GM12878 (cell line): ENCODE data around the gene CALN1. TPM values are rescaled to one million over a fixed set of nuclear protein-coding genes. Genes with fewer than 3 reads are reported as not detected.

Experiments
- ATAC-seq: fragments of 200-7000 bp; cut with Tn5 transposase; 3 replicates; pipeline ENCODE4 v1.9.1; 2020; ENCODE audit warnings: mild to moderate bottlenecking, moderate library complexity
- BruUV-seq: library from RNA; stranded (reverse); fragments of 400-500 nt; replicated peaks from 2 replicates; lab custom pipeline; 2021; lab: Mats Ljungman, UMichigan
- CTCF ChIA-PET: fragments of 300-600 bp; sonication (Branson Sonifier 250); formaldehyde crosslinking; extraction: SDS; loops from one replicate; lab custom pipeline; 2021; ENCODE audit warnings: inconsistent platforms; lab: Yijun Ruan, JAX
- POLR2A ChIA-PET: fragments of 350-600 bp; formaldehyde crosslinking; extraction: SDS; loops from one replicate; lab custom pipeline; 2021; ENCODE audit warnings: inconsistent platforms; lab: Charles Lee
- RAD21 ChIA-PET: fragments of 300-600 bp; sonication (Branson Sonifier 250); formaldehyde crosslinking; loops from one replicate; lab custom pipeline; 2023; ENCODE audit warnings: antibody characterized with exemption; ENCODE audit not compliant: unreplicated experiment; lab: Charles Lee
- SMC1A ChIA-PET: fragments of 300-600 bp; sonication (Branson Sonifier 250); formaldehyde crosslinking; loops from one replicate; lab custom pipeline; 2023; ENCODE audit not compliant: unreplicated experiment, uncharacterized antibody; lab: Charles Lee
- DNase-seq: peaks from one replicate; pipeline ENCODE4 v3.0.0-alpha.2; 2011; ENCODE audit warnings: low read depth, low spot score
- FAIRE-seq: peaks from 3 replicates; lab custom pipeline; 2011; peaks lifted over from hg19 to GRCh38; lab: Jason Lieb, UNC
- H2AFZ ChIP-seq: 2 replicates; pipeline ENCODE4 v1.6.0; 2011; ENCODE audit warnings: low read depth, low read length, control low read depth; ENCODE audit not compliant: control insufficient read depth
- H3K27ac ChIP-seq: 2 replicates; pipeline ENCODE4 v1.5.1; 2011; ENCODE audit warnings: control low read depth; ENCODE audit not compliant: control insufficient read depth, insufficient read depth
- H3K27me3 ChIP-seq, 2 experiments: replicated peaks in 1 of 2; 2 replicates each; pipeline versions ENCODE4 v1.6.0 to v1.6.1; 2011; ENCODE audit warnings: low read length in 1 of 2; ENCODE audit not compliant: control insufficient read depth in 2 of 2, insufficient read depth in 2 of 2
- H3K36me3 ChIP-seq, 2 experiments: 2 replicates each; pipeline ENCODE4 v1.5.1; 2011; ENCODE audit warnings: low read length in 1 of 2; ENCODE audit not compliant: control insufficient read depth in 2 of 2, insufficient read depth in 2 of 2
- H3K4me1 ChIP-seq: 2 replicates; pipeline ENCODE4 v1.6.1; 2011; ENCODE audit warnings: mild to moderate bottlenecking, low read length, moderate library complexity, mixed read lengths; ENCODE audit not compliant: control insufficient read depth, insufficient read depth
- H3K4me2 ChIP-seq: 2 replicates; pipeline ENCODE4 v1.6.0; 2011; ENCODE audit warnings: control low read depth; ENCODE audit not compliant: control insufficient read depth, insufficient read depth
- H3K4me3 ChIP-seq: fragments of 200-600 bp; sonication (generic); 2 replicates; pipeline ENCODE4 v1.5.1; 2016
- H3K79me2 ChIP-seq: 2 replicates; pipeline ENCODE4 v1.6.0; 2011; ENCODE audit warnings: low read length; ENCODE audit not compliant: control insufficient read depth, insufficient read depth
- H3K9ac ChIP-seq: 2 replicates; pipeline ENCODE4 v1.8.0; 2011; ENCODE audit warnings: low read length, control low read depth, mixed read lengths; ENCODE audit not compliant: control insufficient read depth, insufficient read depth
- H3K9me3 ChIP-seq: replicated peaks from 3 replicates; pipeline ENCODE4 v1.5.1; 2011; ENCODE audit warnings: mild to moderate bottlenecking, low read length; ENCODE audit not compliant: control insufficient read depth, insufficient read depth
- H4K20me1 ChIP-seq: 2 replicates; pipeline ENCODE4 v1.6.0; 2011; ENCODE audit not compliant: control insufficient read depth, insufficient read depth
- CBX3 ChIP-seq: fragments of 200-600 bp; sonication (generic); IDR thresholded peaks from 2 replicates; pipeline ENCODE4 v1.6.1; 2016; ENCODE audit warnings: low read depth, borderline replicate concordance
- CTCF ChIP-seq, 3 experiments: IDR thresholded peaks in 2 of 3; conservative IDR thresholded peaks in 1 of 3; 2 replicates each; pipeline ENCODE4 v1.5.1; 2011; ENCODE audit warnings: low read depth in 3 of 3, low read length in 3 of 3, mild to moderate bottlenecking in 3 of 3, control low read depth in 2 of 3, moderate library complexity in 2 of 3, inconsistent platforms in 1 of 3, mixed read lengths in 1 of 3; ENCODE audit not compliant: control insufficient read depth in 2 of 3, insufficient read depth in 1 of 3; ENCODE audit errors: extremely low read depth in 1 of 3
- IKZF2 ChIP-seq, 2 experiments: fragments of 450-650 bp; IDR thresholded peaks; 2 replicates each; pipeline ENCODE4 v1.6.1; 2017; ENCODE audit warnings: mild to moderate bottlenecking in 2 of 2, moderate library complexity in 2 of 2
- IRF4 ChIP-seq: IDR thresholded peaks from 2 replicates; pipeline ENCODE4 v1.6.1; 2011; ENCODE audit warnings: low read depth, low read length
- LARP7 ChIP-seq: fragments of 450-650 bp; IDR thresholded peaks from 2 replicates; pipeline ENCODE4 v1.6.1; 2017; ENCODE audit warnings: mild to moderate bottlenecking
- MEF2B ChIP-seq: fragments of 450-650 bp; IDR thresholded peaks from 2 replicates; pipeline ENCODE4 v1.6.1; 2018; ENCODE audit warnings: mild to moderate bottlenecking, moderate library complexity; ENCODE audit not compliant: partially characterized antibody, poor library complexity, severe bottlenecking
- MYB ChIP-seq: fragments of 150-350 bp; IDR thresholded peaks from 2 replicates; pipeline ENCODE4 v1.6.1; 2014; ENCODE audit warnings: mild to moderate bottlenecking, low read depth, low read length, borderline replicate concordance
- NBN ChIP-seq: fragments of 450-650 bp; IDR thresholded peaks from 2 replicates; pipeline ENCODE4 v1.6.1; 2016
- NR2F1 ChIP-seq: fragments of 450-650 bp; conservative IDR thresholded peaks from 2 replicates; pipeline ENCODE4 v1.6.1; 2017; ENCODE audit warnings: mild to moderate bottlenecking
- RUNX3 ChIP-seq: IDR thresholded peaks from 2 replicates; pipeline ENCODE4 v1.6.1; 2012; ENCODE audit warnings: low read length, inconsistent platforms
- SREBF2 ChIP-seq: IDR thresholded peaks from 2 replicates; pipeline ENCODE4 v1.6.1; 2012; ENCODE audit warnings: mild to moderate bottlenecking, low read length
- TBL1XR1 ChIP-seq: IDR thresholded peaks from 2 replicates; pipeline ENCODE4 v1.6.1; 2012; ENCODE audit warnings: low read depth, low read length, improper control_type of control experiment
- WRNIP1 ChIP-seq: IDR thresholded peaks from 2 replicates; pipeline ENCODE4 v1.6.1; 2011; ENCODE audit warnings: low read depth, low read length, improper control_type of control experiment, borderline replicate concordance
- ZNF217 ChIP-seq: fragments of 450-650 bp; IDR thresholded peaks from 2 replicates; pipeline ENCODE4 v1.6.1; 2017; ENCODE audit warnings: antibody characterized with exemption, mild to moderate bottlenecking
- WGBS: methylation state at CpG from one replicate; pipeline ENCODE4 v1.1.6; 2016; ENCODE audit warnings: low lambda C conversion rate; ENCODE audit not compliant: insufficient replicate concordance, insufficient coverage; ENCODE audit errors: missing lambda C conversion rate; 5-methylcytosine and 5-hydroxymethylcytosine counted together
- in situ Hi-C: fragments of 300-500 bp; cut with MboI; formaldehyde crosslinking; loops from 9 replicates; pipeline ENCODE4 v1.14.3; 2018; ENCODE audit warnings: mixed read lengths
- intact Hi-C: fragments of 100-400 bp; cut with micrococcal nuclease; formaldehyde crosslinking; loops from one replicate; pipeline ENCODE4 v1.14.2; 2022; ENCODE audit not compliant: unreplicated experiment
- polyA plus RNA-seq, 11 experiments: library from polyadenylated mRNA; depleted of rRNA in 4 of 11; unstranded in 6 of 11; stranded (reverse) in 5 of 11; fragments of >200 nt; fragmentation: Nextera tagmentation in 4 of 11; fragmentation: Illumina TruSeq in 1 of 11; extraction: Ambion mirVana in 4 of 11; extraction: Trizol in 1 of 11; gene quantifications; 1 replicate in 1 of 11; 2 replicates in 10 of 11; pipeline versions ENCODE4 v1.2.1 to v1.2.3, GENCODE V29; 2011 to 2016; ENCODE audit warnings: inconsistent platforms in 2 of 11, missing spikeins in 2 of 11, low read depth in 1 of 11
- total RNA-seq, 4 experiments: library from RNA; depleted of rRNA in 3 of 4; stranded (reverse); fragments of >200 nt in 3 of 4; fragmentation: Illumina TruSeq in 1 of 4; extraction: Trizol in 1 of 4; gene quantifications; 2 replicates each; pipeline versions ENCODE4 v1.2.1 to v1.2.3, GENCODE V29; 2013 to 2021
- TF ChIP-seq, protein P1 (sequence below): IDR thresholded peaks from 2 replicates; pipeline ENCODE4 v1.6.1; 2011; ENCODE audit warnings: borderline replicate concordance, low read depth, mild to moderate bottlenecking, moderate library complexity, mixed read lengths, low read length; ENCODE audit not compliant: insufficient read depth; ENCODE audit errors: extremely low read length

Gene CALN1
- total and polyA plus RNA-seq, 10 of the 15 experiments (the other 5 are each of a cell fraction or from before 2014, with no cell fraction given), result 0.48 to 15.3 (median 1.6) TPM

DNA sequence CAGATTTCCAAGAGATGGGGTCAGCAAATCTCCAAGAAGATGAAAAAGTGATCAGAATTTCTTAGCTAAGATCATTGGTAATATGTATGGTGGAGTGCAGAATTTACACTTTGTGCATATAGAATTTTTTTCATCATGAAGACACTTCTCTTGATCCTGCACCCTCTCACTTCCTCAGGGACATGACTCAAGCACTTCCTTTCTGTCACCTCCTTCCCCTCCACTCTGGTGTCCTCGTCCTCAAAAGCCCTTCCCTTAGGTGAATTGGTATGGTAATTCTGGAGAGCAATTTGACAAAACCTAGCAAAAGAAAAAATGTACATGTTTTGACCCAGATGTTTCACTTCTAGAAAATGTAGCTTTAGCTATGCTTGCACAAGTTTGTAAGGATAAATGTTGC, 18.1 kb downstream of the CALN1 start (continued):
- no peak for TF ChIP-seq WRNIP1
- no peak for TF ChIP-seq NBN
- no peak for TF ChIP-seq CBX3
- TF ChIP-seq MYB, result no peak
- TF ChIP-seq SREBF2, result no peak
- no peak for TF ChIP-seq CTCF (IDR thresholded peaks at IDR 0.05 in 2 of 3, conservative IDR thresholded peaks at IDR 0.05 in 1 of 3; ENCODE audit: control insufficient read depth in 2 of 3, extremely low read depth in 1 of 3, insufficient read depth in 1 of 3, low read depth in 3 of 3, low read length in 3 of 3)
- TF ChIP-seq IKZF2 (IDR thresholded peaks at IDR 0.05), result no peak
- no peak for TF ChIP-seq NR2F1
- TF ChIP-seq, all 136 proteins: peak for 0

GRCh38 chr7:72391821-72392377, 20.2 kb downstream of the CALN1 start:
- in situ Hi-C loops, result no loop called here
- RAD21 ChIA-PET, result no interaction called here
- CTCF ChIA-PET, result no interaction called here
- ATAC-seq (no peak), DNase-seq (no peak), FAIRE-seq (no peak)
- no peaks in the 10 kb centered on the region for H4K20me1 ChIP-seq
- H3K4me1 ChIP-seq, result no peaks in the 10 kb centered on the region
- intact Hi-C loops, result no loop called here
- no peaks in the 10 kb centered on the region for H3K79me2 ChIP-seq
- no peaks in the 10 kb centered on the region for H3K27me3 ChIP-seq
- no peak overlapping the region for H2AFZ ChIP-seq
- H3K4me3 ChIP-seq, result no peak overlapping the region
- 38% methylated on average over 7 of the region's 7 CpGs for WGBS
- POLR2A ChIA-PET, result no interaction called here
- H3K4me2 ChIP-seq, result no peak overlapping the region
- BruUV-seq, result no TSS peak
- H3K36me3 ChIP-seq, result no peaks in the 10 kb centered on the region
- SMC1A ChIA-PET, result no interaction called here
- H3K9me3 ChIP-seq, result no peaks in the 10 kb centered on the region
- H3K9ac ChIP-seq, result no peak overlapping the region
- TF ChIP-seq RUNX3 (no peak), IRF4 (no peak), TBL1XR1 (no peak), LARP7 (no peak), ZNF217 (no peak), MEF2B (no peak)
- TF ChIP-seq, protein P1, sequence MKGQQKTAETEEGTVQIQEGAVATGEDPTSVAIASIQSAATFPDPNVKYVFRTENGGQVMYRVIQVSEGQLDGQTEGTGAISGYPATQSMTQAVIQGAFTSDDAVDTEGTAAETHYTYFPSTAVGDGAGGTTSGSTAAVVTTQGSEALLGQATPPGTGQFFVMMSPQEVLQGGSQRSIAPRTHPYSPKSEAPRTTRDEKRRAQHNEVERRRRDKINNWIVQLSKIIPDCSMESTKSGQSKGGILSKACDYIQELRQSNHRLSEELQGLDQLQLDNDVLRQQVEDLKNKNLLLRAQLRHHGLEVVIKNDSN, result no peak
- no peak overlapping the region for H3K27ac ChIP-seq
